ENCODE measurements around the gene PTPRK. TPM values are rescaled to one million over a fixed set of nuclear protein-coding genes. Genes with fewer than 3 reads are reported as not detected.

The PTPRK gene
- total RNA-seq, 1 experiment from 2014 or later: 34.2 TPM

- H3K79me2 ChIP-seq (ENCODE audit: insufficient read depth, low read length): no peaks in the 10 kb centered on the region
- no peak for DNase-seq (ENCODE audit: low read depth, low spot score)
- ChIA-PET POLR2A (no interaction called here), RAD21 (ENCODE audit: low non-redundant PET in 1 of 2, low total read pairs in 2 of 2, uncharacterized antibody in 2 of 2, unreplicated experiment in 2 of 2) (no interaction called here), CTCF (no interaction called here)
- H3K9me3 ChIP-seq (ENCODE audit: control insufficient read depth in 1 of 2, insufficient read depth in 1 of 2, low read depth in 1 of 2, low read length in 2 of 2): no peaks in the 10 kb centered on the region
- H2AFZ ChIP-seq (ENCODE audit: low read depth, low read length, poor library complexity, severe bottlenecking): no peak overlapping the region
- H3K36me3 ChIP-seq (ENCODE audit: control insufficient read depth in 1 of 2, insufficient read depth in 2 of 2, low read length in 2 of 2): no peaks in the 10 kb centered on the region
- intact Hi-C loops (cut with micrococcal nuclease): no loop called here
- no peaks in the 10 kb centered on the region for H3K9me2 ChIP-seq (ENCODE audit: insufficient read depth)
- H3K4me2 ChIP-seq (ENCODE audit: low read length): no peak overlapping the region
- no TSS peak for BruUV-seq (replicated peaks)
- no peaks in the 10 kb centered on the region for H3K27me3 ChIP-seq (ENCODE audit: insufficient read depth, low read length)
- TF ChIP-seq ELF1 (IDR thresholded peaks at IDR 0.05; ENCODE audit: borderline replicate concordance, low read depth) (no peak), RAD21 (IDR thresholded peaks at IDR 0.05; ENCODE audit: low read depth) (no peak), POLR2AphosphoS5 (IDR thresholded peaks at IDR 0.05; ENCODE audit: low read depth, low read length) (no peak), MAX (IDR thresholded peaks at IDR 0.05) (no peak), CTCF (IDR thresholded peaks at IDR 0.05 in 2 of 3, conservative IDR thresholded peaks at IDR 0.05 in 1 of 3; ENCODE audit: borderline replicate concordance in 1 of 3, insufficient read depth in 1 of 3, low read depth in 2 of 3, low read length in 2 of 3) (no peak), ATF3 (IDR thresholded peaks at IDR 0.05) (no peak), CEBPB (IDR thresholded peaks at IDR 0.05; ENCODE audit: low read depth) (no peak), CBX3 (IDR thresholded peaks at IDR 0.05; ENCODE audit: low read depth) (no peak), EZH2 (IDR thresholded peaks at IDR 0.05) (no peak), JUND (IDR thresholded peaks at IDR 0.05) (no peak)
- no peaks in the 10 kb centered on the region for H4K20me1 ChIP-seq (ENCODE audit: insufficient read depth)
- H3K4me1 ChIP-seq (ENCODE audit: control insufficient read depth in 1 of 2, insufficient read depth in 2 of 2, low read length in 2 of 2): no peaks in the 10 kb centered on the region
- no peak overlapping the region for H3K9ac ChIP-seq (ENCODE audit: low read length)
- no peak overlapping the region for H3K27ac ChIP-seq (ENCODE audit: low read depth, low read length)
- ATAC-seq: no peak
- H3K4me3 ChIP-seq (replicated peaks in 1 of 2; ENCODE audit: low read depth in 1 of 2, low read length in 2 of 2): no peak overlapping the region
Observed at GRCh38 chr6:128310451-128310850, 209.9 kb downstream of the PTPRK start.
